ENCODE results near the gene PRLH.

GRCh38 chr2:237566401-237567235 lies at the start of gene PRLH:
- TF ChIP-seq CTCF (IDR thresholded peaks at IDR 0.05; ENCODE audit: insufficient read depth, low read depth, low read length) (no peak), EZH2 (IDR thresholded peaks at IDR 0.05; ENCODE audit: insufficient read depth, low read length) (no peak)
